H1 (cell line): ENCODE measurements around the gene KIAA1143. TPM values are rescaled to one million over a fixed set of nuclear protein-coding genes. Genes with fewer than 3 reads are reported as not detected.

Source experiments
- ASH2L ChIP-seq: fragments of 200-600, 300-600 bp; sonication (generic); IDR thresholded peaks from one replicate; pipeline ENCODE4 v1.7.1; 2017; ENCODE audit warnings: low read length
- CHD1 ChIP-seq: IDR thresholded peaks from 2 replicates; pipeline ENCODE4 v1.6.1; 2012; ENCODE audit warnings: low read depth, low read length, improper control_type of control experiment
- CTCF ChIP-seq, 3 experiments: IDR thresholded peaks; 1 replicate in 2 of 3; 2 replicates in 1 of 3; pipeline versions ENCODE4 v1.5.1 to v1.6.1; 2011; ENCODE audit warnings: low read length in 3 of 3, mild to moderate bottlenecking in 3 of 3, inconsistent platforms in 2 of 3, low read depth in 1 of 3, moderate library complexity in 1 of 3; ENCODE audit not compliant: insufficient read depth in 1 of 3; ENCODE audit errors: control extremely low read depth in 1 of 3
- TAF1 ChIP-seq: IDR thresholded peaks from 2 replicates; pipeline ENCODE4 v1.6.1; 2011; ENCODE audit warnings: mild to moderate bottlenecking, low read depth, low read length
- polyA plus RNA-seq, 7 experiments: library from polyadenylated mRNA; depleted of rRNA in 3 of 7; stranded (reverse) in 5 of 7; unstranded in 2 of 7; fragments of >200 nt in 5 of 7; fragments of 200-250 nt in 2 of 7; gene quantifications; 1 replicate in 5 of 7; 2 replicates in 1 of 7; 4 replicates in 1 of 7; pipeline versions ENCODE4 v1.2.1 to v1.2.3, GENCODE V29; 2011 to 2013; ENCODE audit warnings: missing spikeins in 2 of 7, mixed read lengths in 2 of 7
- total RNA-seq: library from RNA; stranded (reverse); fragmentation: NEBNext Ultra II Directional; extraction: Animal tissue kit (Norgen Biotek cat#: 25700); gene quantifications from 2 replicates; pipeline ENCODE4 v1.2.1, GENCODE V29; 2021
- TF ChIP-seq, protein P1 (sequence below): IDR thresholded peaks from 2 replicates; pipeline ENCODE4 v1.6.1; 2011; ENCODE audit warnings: low read length, improper control_type of control experiment

KIAA1143 gene
- total and polyA plus RNA-seq, 2 of the 8 experiments (the other 6 are each of a cell fraction or from before 2014, with no cell fraction given) = 16.2 to 67.2 TPM

DNA sequence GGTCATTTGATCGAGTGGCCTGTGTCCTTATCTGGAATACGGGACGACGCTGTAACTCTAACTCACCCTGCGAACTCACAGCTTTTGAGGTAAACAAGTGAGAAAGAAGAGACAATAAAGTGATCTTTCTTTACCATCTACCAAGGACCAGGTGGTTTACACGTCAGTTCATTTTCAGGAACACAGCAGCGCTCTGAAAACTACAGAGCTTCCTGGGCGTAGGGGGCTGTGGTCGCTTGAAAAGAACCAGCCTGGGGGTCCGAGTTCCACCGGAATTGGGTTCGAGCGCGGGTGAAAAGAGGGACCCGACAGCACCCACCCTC lies 357 bp downstream of the KIAA1143 start (continued):
- TF ChIP-seq CHD1 = no peak
- no peak for TF ChIP-seq CTCF (IDR thresholded peaks at IDR 0.05; ENCODE audit: control extremely low read depth in 1 of 3, insufficient read depth in 1 of 3, low read depth in 1 of 3, low read length in 3 of 3)
- no peak for TF ChIP-seq TAF1
- TF ChIP-seq, protein P1, sequence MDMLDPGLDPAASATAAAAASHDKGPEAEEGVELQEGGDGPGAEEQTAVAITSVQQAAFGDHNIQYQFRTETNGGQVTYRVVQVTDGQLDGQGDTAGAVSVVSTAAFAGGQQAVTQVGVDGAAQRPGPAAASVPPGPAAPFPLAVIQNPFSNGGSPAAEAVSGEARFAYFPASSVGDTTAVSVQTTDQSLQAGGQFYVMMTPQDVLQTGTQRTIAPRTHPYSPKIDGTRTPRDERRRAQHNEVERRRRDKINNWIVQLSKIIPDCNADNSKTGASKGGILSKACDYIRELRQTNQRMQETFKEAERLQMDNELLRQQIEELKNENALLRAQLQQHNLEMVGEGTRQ = no peak
- no peak for TF ChIP-seq ASH2L
